AG04450 (cell line): Measurements from ENCODE around the gene WDR6. TPM values are rescaled to one million over a fixed set of nuclear protein-coding genes. Genes with fewer than 3 reads are reported as not detected.

Source experiments
- CTCF ChIA-PET: fragments of 300-600, 350-600 bp; formaldehyde crosslinking; extraction: SDS; loops from one replicate; lab custom pipeline; 2022; ENCODE audit warnings: antibody characterized with exemption, inconsistent platforms; lab: Charles Lee
- POLR2A ChIA-PET: fragments of 350-600 bp; formaldehyde crosslinking; extraction: SDS; loops from one replicate; lab custom pipeline; 2021; ENCODE audit warnings: antibody characterized with exemption, inconsistent platforms; lab: Yijun Ruan, JAX
- DNase-seq: peaks from one replicate; pipeline ENCODE4 v3.0.0-alpha.2; 2011; ENCODE audit warnings: low read depth, low spot score
- H3K27ac ChIP-seq: one replicate; pipeline ENCODE4 v1.5.1; 2012; ENCODE audit warnings: low read depth, low read length, control low read depth
- H3K27me3 ChIP-seq: one replicate; pipeline ENCODE4 v1.6.0; 2012; ENCODE audit warnings: low read length; ENCODE audit not compliant: control insufficient read depth, insufficient read depth
- H3K4me3 ChIP-seq: 2 replicates; pipeline ENCODE4 v1.5.1; 2011; ENCODE audit warnings: mild to moderate bottlenecking, low read depth, low read length, control low read depth
- H3K9me3 ChIP-seq: 2 replicates; pipeline ENCODE4 v1.5.1; 2012; ENCODE audit warnings: low read length; ENCODE audit not compliant: control insufficient read depth, insufficient read depth
- polyA plus RNA-seq: library from polyadenylated mRNA; depleted of rRNA; stranded (reverse); fragments of >200 nt; gene quantifications from 2 replicates; pipeline ENCODE4 v1.2.3, GENCODE V29; 2011
- TF ChIP-seq, protein P1 (sequence below): IDR thresholded peaks from 2 replicates; pipeline ENCODE4 v1.5.1; 2011; ENCODE audit warnings: low read depth, low read length, control low read depth, inconsistent platforms

Gene WDR6
- polyA plus RNA-seq, 1 experiment: 101 TPM

DNA sequence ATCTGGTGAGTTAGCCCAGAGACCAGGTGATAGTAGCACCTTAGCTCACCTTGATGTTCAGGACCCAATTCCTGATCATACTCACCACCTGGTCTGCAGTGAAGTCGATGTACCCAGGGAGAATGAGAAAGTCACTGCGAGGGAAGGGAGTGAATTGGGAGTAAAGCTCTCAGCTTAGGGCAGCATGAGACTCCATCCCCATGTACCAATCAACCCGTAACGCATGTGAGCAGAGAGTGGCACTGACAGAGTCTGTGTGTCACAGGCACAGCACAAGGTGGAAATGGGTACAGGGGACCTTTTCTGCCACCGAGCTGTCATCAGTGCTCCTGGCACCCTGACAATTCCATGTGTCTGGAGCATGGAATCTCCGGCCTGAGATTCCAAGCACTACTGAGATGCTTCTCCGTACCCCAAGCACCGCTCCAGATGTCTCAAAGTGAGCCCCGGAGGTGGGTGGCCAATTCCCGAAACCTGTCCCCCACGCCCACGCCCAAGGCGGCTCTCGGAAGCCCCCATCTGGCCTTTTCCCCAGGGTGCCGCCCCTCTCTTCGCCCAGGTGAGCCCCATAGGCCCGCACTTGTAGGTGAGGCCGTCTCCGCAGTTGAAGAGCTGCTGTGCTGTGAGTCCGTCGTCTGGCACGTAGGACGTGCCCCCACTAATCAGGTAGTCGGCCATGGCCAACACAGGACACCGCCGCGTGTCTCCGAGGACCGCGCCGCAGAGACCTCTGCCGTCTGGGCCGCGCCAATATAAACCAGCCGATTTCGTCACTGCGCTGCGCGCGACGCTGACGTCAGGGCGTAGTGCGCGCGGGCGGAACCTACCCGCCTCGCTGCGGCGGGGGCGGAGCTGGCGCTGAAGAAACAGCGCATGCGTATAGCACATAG is 21.7 kb downstream of the WDR6 start, which contains the start of gene IMPDH2:
Gene IMPDH2, minus strand, starts transcription at position 726 of the 890 bp plus-strand sequence. Its CDS starts 48 bp downstream, at position 678.
- peak within 1 kb of the TSS; percentile 68 for H3K27ac ChIP-seq
- DNase-seq: peak; percentile 81
- no peaks in the 10 kb centered on the region for H3K27me3 ChIP-seq
- H3K9me3 ChIP-seq: no peaks in the 10 kb centered on the region
- ChIA-PET CTCF (interaction anchor here (0.6 kb wide), 1 partner anchor 643 kb away, joined by 4 read pairs; no protein-coding TSS in a partner anchor), POLR2A (interaction anchor here (0.6 to 2.2 kb wide), 22 partner anchors 8 to 417 kb away, joined by 3 to 36 read pairs (median 4); partner anchors contain the start of genes DALRD3, LAMB2, P4HTM and QARS1)
- TF ChIP-seq, protein P1, sequence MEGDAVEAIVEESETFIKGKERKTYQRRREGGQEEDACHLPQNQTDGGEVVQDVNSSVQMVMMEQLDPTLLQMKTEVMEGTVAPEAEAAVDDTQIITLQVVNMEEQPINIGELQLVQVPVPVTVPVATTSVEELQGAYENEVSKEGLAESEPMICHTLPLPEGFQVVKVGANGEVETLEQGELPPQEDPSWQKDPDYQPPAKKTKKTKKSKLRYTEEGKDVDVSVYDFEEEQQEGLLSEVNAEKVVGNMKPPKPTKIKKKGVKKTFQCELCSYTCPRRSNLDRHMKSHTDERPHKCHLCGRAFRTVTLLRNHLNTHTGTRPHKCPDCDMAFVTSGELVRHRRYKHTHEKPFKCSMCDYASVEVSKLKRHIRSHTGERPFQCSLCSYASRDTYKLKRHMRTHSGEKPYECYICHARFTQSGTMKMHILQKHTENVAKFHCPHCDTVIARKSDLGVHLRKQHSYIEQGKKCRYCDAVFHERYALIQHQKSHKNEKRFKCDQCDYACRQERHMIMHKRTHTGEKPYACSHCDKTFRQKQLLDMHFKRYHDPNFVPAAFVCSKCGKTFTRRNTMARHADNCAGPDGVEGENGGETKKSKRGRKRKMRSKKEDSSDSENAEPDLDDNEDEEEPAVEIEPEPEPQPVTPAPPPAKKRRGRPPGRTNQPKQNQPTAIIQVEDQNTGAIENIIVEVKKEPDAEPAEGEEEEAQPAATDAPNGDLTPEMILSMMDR: no peak
- peak within 1 kb of the TSS; percentile 87 for H3K4me3 ChIP-seq

DNA sequence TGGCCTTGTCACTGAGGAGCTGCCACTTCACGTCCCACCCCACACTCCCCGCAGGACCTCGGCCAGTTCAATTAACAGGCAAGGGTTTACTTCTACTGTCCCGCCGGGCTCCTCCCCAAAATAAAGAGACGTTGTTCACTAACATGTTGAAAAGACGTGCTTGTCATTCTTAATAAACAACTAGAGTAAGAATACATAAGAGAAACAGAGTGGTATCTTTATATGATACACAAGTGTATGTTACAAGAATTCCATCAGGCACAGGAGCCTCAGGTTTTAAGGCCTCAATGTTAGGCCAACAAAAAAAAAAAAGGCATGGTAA is 22.3 kb downstream of the WDR6 start:
- no peaks in the 10 kb centered on the region for H3K27me3 ChIP-seq
- DNase-seq: no peak
- TF ChIP-seq, protein P1: no peak
- ChIA-PET POLR2A (interaction anchor here (0.6 to 2.2 kb wide), 21 partner anchors 9 to 406 kb away, joined by 3 to 36 read pairs (median 5); partner anchors contain the start of genes DALRD3, LAMB2, P4HTM and QARS1), CTCF (no interaction called here)
- H3K9me3 ChIP-seq: no peaks in the 10 kb centered on the region
- peak overlapping the region; percentile 21 for H3K27ac ChIP-seq
- peak overlapping the region; percentile 29 for H3K4me3 ChIP-seq

DNA sequence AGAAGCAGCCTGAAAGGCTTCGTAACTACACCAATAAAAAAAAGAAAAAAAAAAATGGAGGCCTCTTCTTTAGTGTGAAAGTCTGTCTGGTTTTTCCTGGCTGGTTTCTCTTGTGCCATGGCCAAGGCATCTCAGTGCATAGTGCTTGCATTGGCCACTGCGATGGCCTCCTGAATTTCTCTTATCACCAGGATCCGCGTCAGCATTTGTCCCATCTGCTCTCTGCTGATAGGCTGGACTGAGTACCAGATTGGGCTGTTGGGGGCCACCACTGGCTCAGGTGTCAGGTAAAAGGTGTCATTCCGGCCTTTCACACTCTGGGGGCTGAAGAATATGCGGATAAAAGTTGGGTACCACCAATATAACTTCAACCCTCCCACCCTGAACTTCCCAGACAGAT is 23.1 kb downstream of the WDR6 start:
- Histone ChIP-seq H3K4me3 (no peak overlapping the region), H3K27ac (no peak overlapping the region), H3K9me3 (no peaks in the 10 kb centered on the region), H3K27me3 (no peaks in the 10 kb centered on the region)
- CTCF ChIA-PET: no interaction called here
- POLR2A ChIA-PET: interaction anchor here (0.6 kb wide), 1 partner anchor 64 kb away, joined by 3 read pairs; no protein-coding TSS in a partner anchor
- DNase-seq: no peak
- TF ChIP-seq, protein P1: no peak

DNA sequence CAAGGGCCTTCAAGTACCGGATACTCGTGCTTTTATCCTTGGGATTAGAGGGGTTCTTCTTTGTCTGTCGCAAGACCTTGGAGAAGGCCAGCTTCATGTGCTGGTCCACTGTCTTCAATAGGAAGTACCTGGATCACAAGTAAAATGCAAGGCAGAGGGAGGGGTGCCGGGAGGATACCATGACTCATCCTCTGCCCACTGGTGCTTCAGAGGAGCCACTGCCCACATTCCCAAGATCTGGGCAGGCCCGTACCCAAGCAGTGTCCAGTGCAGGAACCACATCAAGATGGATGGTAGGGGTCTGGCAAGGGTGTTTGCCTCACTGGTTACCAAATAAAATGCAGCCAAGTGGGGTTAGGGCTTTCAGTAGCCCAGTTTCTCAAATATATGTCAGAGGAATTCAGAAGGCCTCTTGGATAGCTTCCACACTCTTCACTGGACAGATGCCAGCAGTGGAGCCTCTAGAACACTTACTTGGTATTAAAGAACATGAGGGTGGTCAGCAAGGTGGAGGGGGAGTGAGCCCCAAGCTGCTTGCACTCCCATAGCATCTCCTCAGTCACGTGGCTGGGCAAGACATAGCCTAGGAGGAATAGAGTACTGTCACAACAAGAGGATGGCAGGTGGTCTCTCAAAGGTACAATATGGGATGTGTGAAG is 25.6 kb downstream of the WDR6 start:
- no peaks in the 10 kb centered on the region for H3K9me3 ChIP-seq
- ChIA-PET POLR2A (no interaction called here), CTCF (no interaction called here)
- DNase-seq: no peak
- H3K27me3 ChIP-seq: no peaks in the 10 kb centered on the region
- TF ChIP-seq, protein P1: no peak
- H3K4me3 ChIP-seq: no peak overlapping the region
- peak overlapping the region; percentile 21 for H3K27ac ChIP-seq
